ENCODE results near the gene METTL17. TPM values are rescaled to one million over a fixed set of nuclear protein-coding genes. Genes with fewer than 3 reads are reported as not detected.
"Not testable (repeated sequence)": the region's sequence is repeated elsewhere in the genome, so short reads cannot be mapped to it uniquely, and the experiment has no call there.

METTL17 gene
- polyA plus RNA-seq, 6 donors from 2014 or later, result 53.0 to 73.5 (median 59.7) TPM

- ATAC-seq (ENCODE audit: low read depth in 2 of 2) (no peak), DNase-seq (no peak)
- H3K9me3 Mint-ChIP-seq, result no peaks in the 10 kb centered on the region
- no peaks in the 10 kb centered on the region for H3K27me3 Mint-ChIP-seq
- peaks cover 12 to 18% of the 10 kb centered on the region in 2 donors for H3K36me3 Mint-ChIP-seq
- no peak overlapping the region for H3K4me3 Mint-ChIP-seq
- peaks cover 0 to 4% (median 0%) of the 10 kb centered on the region in 3 donors for H3K4me1 Mint-ChIP-seq
- H3K27ac Mint-ChIP-seq, result peak overlapping the region in 4 of 6 donors; percentile 30 to 49 (median 44)
These were observed 9.8 kb downstream of the METTL17 start for GRCh38 chr14:20999591-20999990.

DNA sequence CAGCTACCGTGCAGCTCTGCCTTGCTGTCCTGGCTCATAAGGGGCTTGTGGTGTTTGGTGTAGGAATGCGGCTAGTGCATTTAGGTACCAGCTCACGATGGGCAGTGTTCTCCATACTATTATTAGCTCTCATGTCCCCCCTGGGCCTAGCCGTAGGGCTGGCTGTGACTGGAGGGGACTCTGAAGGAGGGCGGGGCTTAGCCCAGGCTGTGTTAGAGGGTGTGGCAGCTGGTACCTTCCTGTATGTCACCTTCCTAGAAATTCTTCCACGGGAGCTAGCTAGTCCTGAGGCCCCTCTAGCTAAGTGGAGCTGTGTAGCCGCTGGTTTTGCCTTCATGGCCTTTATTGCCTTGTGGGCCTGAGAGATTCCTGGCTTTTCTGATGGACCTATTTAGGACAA lies 11.4 kb downstream of the METTL17 start:
- Mint-ChIP-seq H3K9me3 (no peaks in the 10 kb centered on the region), H3K27ac (peak overlapping the region in 1 of 6 donors; percentile 11), H3K36me3 (peaks cover 2 to 4% of the 10 kb centered on the region in 2 donors), H3K27me3 (no peaks in the 10 kb centered on the region), H3K4me1 (no peaks in the 10 kb centered on the region), H3K4me3 (no peak overlapping the region)
- DNase-seq (no peak), ATAC-seq (ENCODE audit: low read depth in 2 of 2) (no peak)

- H3K27me3 Mint-ChIP-seq, result no peaks in the 10 kb centered on the region
- DNase-seq (no peak), ATAC-seq (ENCODE audit: low read depth in 2 of 2) (no peak)
- H3K27ac Mint-ChIP-seq, result peak overlapping the region in 1 of 6 donors; percentile 3
- H3K4me3 Mint-ChIP-seq, result no peak overlapping the region
- no peaks in the 10 kb centered on the region for H3K36me3 Mint-ChIP-seq
- H3K4me1 Mint-ChIP-seq, result no peaks in the 10 kb centered on the region
- H3K9me3 Mint-ChIP-seq, result no peaks in the 10 kb centered on the region
These were observed 14.1 kb downstream of the METTL17 start for GRCh38 chr14:21003788-21004346.

DNA sequence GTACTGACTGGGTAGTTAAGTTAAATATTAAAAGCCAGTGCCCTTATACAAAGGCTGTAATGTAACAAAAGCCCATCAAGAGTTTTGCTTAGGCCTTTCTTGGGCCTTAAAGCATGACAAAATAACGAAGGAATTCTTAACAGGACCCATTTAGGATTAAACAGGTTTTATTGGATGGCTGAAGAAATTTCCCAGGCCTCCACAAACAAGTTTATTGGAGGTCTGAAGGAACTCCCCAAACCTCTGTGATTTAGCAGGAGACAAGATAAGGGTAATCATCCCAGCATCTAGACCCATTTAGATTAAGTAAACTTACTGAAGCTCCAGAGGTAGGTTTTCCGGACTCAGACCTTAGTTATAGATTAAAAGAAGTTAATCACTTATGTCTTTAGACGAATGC lies 19.9 kb downstream of the METTL17 start:
- H3K9me3 Mint-ChIP-seq; H3K4me3 Mint-ChIP-seq; H3K36me3 Mint-ChIP-seq; H3K4me1 Mint-ChIP-seq; H3K27ac Mint-ChIP-seq; ATAC-seq (ENCODE audit: low read depth in 2 of 2); DNase-seq: not testable (repeated sequence)
- H3K27me3 Mint-ChIP-seq, result peaks cover 22 to 36% (median 35%) of the 10 kb centered on the region in 3 donors

DNA sequence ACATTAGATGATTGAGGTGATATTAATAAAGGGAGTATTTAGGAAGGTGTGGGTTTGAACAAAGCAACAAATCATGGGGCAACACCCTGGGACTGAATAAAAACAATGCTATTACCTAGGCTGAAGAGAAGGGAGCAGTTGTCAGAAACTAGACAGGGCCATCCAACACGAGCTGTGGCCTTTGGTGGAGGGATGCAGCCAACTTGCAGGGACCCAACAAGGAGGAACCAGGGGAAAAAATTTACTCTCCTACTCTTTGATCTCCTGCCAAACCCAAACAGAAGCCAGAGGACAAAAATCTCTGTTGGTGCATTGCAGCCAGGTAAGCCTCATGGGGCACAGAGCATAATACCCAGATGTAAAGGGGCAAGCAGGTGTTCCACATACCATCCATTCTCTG lies 21.4 kb downstream of the METTL17 start:
- Mint-ChIP-seq H3K4me1 (no peaks in the 10 kb centered on the region), H3K27me3 (peaks cover 24 to 45% (median 43%) of the 10 kb centered on the region in 3 donors), H3K9me3 (no peaks in the 10 kb centered on the region), H3K27ac (no peak overlapping the region), H3K4me3 (no peak overlapping the region), H3K36me3 (no peaks in the 10 kb centered on the region)
- no peak for DNase-seq
- ATAC-seq (ENCODE audit: low read depth in 2 of 2), result no peak

DNA sequence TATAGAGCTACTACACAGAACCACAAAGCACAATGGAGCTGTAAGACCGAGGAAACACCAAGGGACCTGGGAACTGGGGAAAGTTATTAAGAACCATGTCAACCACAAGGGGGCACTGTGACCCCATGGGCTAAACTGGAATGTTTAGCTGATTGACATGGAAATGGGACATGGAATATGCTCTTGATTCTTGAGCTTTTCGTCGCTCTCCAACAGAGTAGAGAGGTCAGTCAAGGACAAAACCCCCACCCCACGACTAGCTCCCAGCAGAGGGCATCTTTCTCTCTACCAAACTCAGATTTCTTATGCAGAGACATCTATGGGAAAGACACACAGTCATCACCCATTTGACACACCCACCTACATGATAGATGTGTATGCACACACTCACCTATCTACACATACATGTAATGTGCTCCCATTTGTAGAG lies 25.0 kb downstream of the METTL17 start:
- DNase-seq (peak; percentile 74), ATAC-seq (ENCODE audit: low read depth in 2 of 2) (peak; percentile 84 to 89)
- H3K27me3 Mint-ChIP-seq, result peaks cover 30 to 65% (median 45%) of the 10 kb centered on the region in 3 donors
- H3K9me3 Mint-ChIP-seq, result no peaks in the 10 kb centered on the region
- H3K4me3 Mint-ChIP-seq, result no peak overlapping the region
- no peaks in the 10 kb centered on the region for H3K4me1 Mint-ChIP-seq
- no peaks in the 10 kb centered on the region for H3K36me3 Mint-ChIP-seq
- no peak overlapping the region for H3K27ac Mint-ChIP-seq

- no peak overlapping the region for H3K4me3 Mint-ChIP-seq
- DNase-seq (no peak), ATAC-seq (ENCODE audit: low read depth in 2 of 2) (no peak)
- H3K4me1 Mint-ChIP-seq, result no peaks in the 10 kb centered on the region
- H3K27me3 Mint-ChIP-seq, result peaks cover 30 to 66% (median 45%) of the 10 kb centered on the region in 3 donors
- no peaks in the 10 kb centered on the region for H3K9me3 Mint-ChIP-seq
- H3K27ac Mint-ChIP-seq, result no peak overlapping the region
- H3K36me3 Mint-ChIP-seq, result no peaks in the 10 kb centered on the region
These were observed 25.5 kb downstream of the METTL17 start for GRCh38 chr14:21015312-21015711.

GRCh38 chr14:21016413-21017190 lies 26.8 kb downstream of the METTL17 start:
- no peak overlapping the region for H3K4me3 Mint-ChIP-seq
- no peaks in the 10 kb centered on the region for H3K4me1 Mint-ChIP-seq
- peak overlapping the region in 1 of 6 donors; percentile 69 for H3K27ac Mint-ChIP-seq
- H3K36me3 Mint-ChIP-seq, result no peaks in the 10 kb centered on the region
- ATAC-seq (ENCODE audit: low read depth in 2 of 2) (no peak), DNase-seq (no peak)
- H3K9me3 Mint-ChIP-seq, result no peaks in the 10 kb centered on the region
- peaks cover 28 to 70% (median 34%) of the 10 kb centered on the region in 3 donors for H3K27me3 Mint-ChIP-seq

DNA sequence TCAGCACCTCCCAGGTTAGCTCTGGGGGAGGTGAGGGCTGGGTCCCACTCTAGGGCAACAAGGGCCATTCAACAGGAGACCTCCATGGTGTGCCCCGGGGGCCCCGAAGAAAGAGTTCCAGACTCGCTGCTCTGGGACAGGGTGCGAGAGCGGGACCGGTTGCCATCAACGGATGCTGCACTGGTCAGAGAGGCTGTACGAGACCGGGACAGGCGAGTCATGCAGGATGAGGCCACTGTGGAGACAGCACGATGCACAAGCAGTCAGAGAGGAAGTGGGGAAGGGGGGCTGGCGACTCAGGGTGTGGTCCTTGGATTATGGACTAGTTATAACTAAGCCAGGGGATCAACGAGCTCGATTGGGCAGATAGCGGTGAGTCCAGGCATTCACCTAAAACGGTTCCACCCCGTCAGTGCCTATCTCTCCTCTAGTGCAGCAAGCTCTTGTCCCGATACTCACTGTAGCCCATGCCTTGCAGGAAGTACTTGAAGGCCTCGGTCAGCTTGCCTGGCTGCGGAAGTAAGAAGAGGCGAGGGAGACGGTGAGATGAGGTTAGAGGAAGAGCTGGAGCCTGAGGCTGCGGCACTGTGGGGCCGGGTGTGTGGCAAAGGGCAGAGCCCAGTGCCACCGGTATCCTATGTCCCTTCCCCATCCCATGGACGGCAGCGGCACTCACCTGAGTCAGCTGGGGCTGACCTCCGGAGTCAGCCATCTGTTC lies 27.9 kb downstream of the METTL17 start:
- no peaks in the 10 kb centered on the region for H3K36me3 Mint-ChIP-seq

GRCh38 chr14:21018286-21018685 lies 28.5 kb downstream of the METTL17 start:
- DNase-seq, result no peak
- no peaks in the 10 kb centered on the region for H3K9me3 Mint-ChIP-seq
- H3K27ac Mint-ChIP-seq, result no peak overlapping the region
- H3K4me3 Mint-ChIP-seq, result no peak overlapping the region
- H3K36me3 Mint-ChIP-seq, result no peaks in the 10 kb centered on the region
- peaks cover 6 to 12% (median 11%) of the 10 kb centered on the region in 3 donors for H3K4me1 Mint-ChIP-seq
- no peak for ATAC-seq (ENCODE audit: low read depth in 2 of 2)
- H3K27me3 Mint-ChIP-seq, result peaks cover 23 to 72% (median 36%) of the 10 kb centered on the region in 3 donors

More for the DNA sequence above, 27.9 kb downstream of the METTL17 start:
- ATAC-seq (ENCODE audit: low read depth in 2 of 2), result no peak
- Mint-ChIP-seq H3K27ac (no peak overlapping the region), H3K9me3 (no peaks in the 10 kb centered on the region), H3K4me1 (peaks cover under 1 to 7% (median 6%) of the 10 kb centered on the region in 3 donors), H3K27me3 (peaks cover 24 to 70% (median 34%) of the 10 kb centered on the region in 3 donors), H3K4me3 (no peak overlapping the region)
- no peak for DNase-seq

GRCh38 chr14:21018781-21019180 lies 29.0 kb downstream of the METTL17 start:
- Mint-ChIP-seq H3K36me3 (no peaks in the 10 kb centered on the region), H3K4me1 (peaks cover 11 to 16% (median 12%) of the 10 kb centered on the region in 3 donors), H3K9me3 (no peaks in the 10 kb centered on the region), H3K27ac (no peak overlapping the region), H3K4me3 (no peak overlapping the region), H3K27me3 (peaks cover 23 to 74% (median 33%) of the 10 kb centered on the region in 3 donors)
- DNase-seq, result no peak
- ATAC-seq (ENCODE audit: low read depth in 2 of 2), result no peak

- Mint-ChIP-seq H3K27ac (no peak overlapping the region), H3K27me3 (peaks cover 22 to 69% (median 27%) of the 10 kb centered on the region in 3 donors), H3K36me3 (no peaks in the 10 kb centered on the region), H3K4me1 (peaks cover 17 to 22% (median 17%) of the 10 kb centered on the region in 3 donors), H3K9me3 (no peaks in the 10 kb centered on the region), H3K4me3 (no peak overlapping the region)
- DNase-seq (no peak), ATAC-seq (ENCODE audit: low read depth in 2 of 2) (no peak)
These were observed 29.6 kb downstream of the METTL17 start for GRCh38 chr14:21019366-21019765.

DNA sequence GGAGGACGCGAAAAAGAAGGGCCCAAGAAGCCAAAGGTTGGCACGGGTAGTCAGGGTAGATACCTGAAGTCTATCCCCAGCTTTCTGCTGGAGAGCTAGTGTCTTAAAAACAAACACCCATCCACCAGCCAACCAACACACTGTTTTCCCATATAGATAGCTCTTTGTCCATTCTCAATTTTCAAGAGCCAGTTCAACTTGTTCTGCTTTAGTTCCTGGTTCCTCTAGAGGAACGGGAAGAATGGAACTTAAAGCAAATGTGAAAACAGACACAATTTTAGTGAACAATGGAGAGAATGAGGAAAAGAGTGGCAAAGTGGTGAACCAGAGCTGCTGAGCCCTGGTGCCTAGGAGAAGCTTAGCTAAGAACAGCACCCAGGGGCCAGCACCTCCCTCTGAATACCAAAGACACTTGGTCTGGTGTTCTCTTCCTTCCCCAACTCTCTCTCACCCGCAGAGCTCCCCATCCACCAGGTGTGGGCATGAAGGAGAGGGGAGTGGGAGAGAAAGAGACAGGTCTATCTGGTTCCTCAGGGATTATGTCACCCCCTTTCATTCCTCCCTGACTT lies 31.3 kb downstream of the METTL17 start:
- no peak for DNase-seq
- no peaks in the 10 kb centered on the region for H3K36me3 Mint-ChIP-seq
- ATAC-seq (ENCODE audit: low read depth in 2 of 2), result no peak
- H3K27me3 Mint-ChIP-seq, result peaks cover 16 to 59% (median 17%) of the 10 kb centered on the region in 3 donors
- H3K4me1 Mint-ChIP-seq, result peaks cover 21 to 23% (median 21%) of the 10 kb centered on the region in 3 donors
- no peak overlapping the region for H3K27ac Mint-ChIP-seq
- no peaks in the 10 kb centered on the region for H3K9me3 Mint-ChIP-seq
- H3K4me3 Mint-ChIP-seq, result no peak overlapping the region

Measured in naive B cell (primary cell).